ENCODE data around the gene MFRP. TPM values are rescaled to one million over a fixed set of nuclear protein-coding genes. Genes with fewer than 3 reads are reported as not detected.

Gene MFRP
- total RNA-seq, 1 donor, result not detected

- TF ChIP-seq CTCF (IDR thresholded peaks at IDR 0.05; ENCODE audit: insufficient read depth, low read length), result no peak
- no peak overlapping the region for H3K4me3 ChIP-seq (ENCODE audit: low read depth, low read length)
- no peak for DNase-seq (ENCODE audit: low read depth)
Measured at GRCh38 chr11:119345685-119346084, 820 bp downstream of the MFRP start.

- peak; percentile 39 for DNase-seq (ENCODE audit: low read depth)
- H3K4me3 ChIP-seq (ENCODE audit: low read depth, low read length), result no peak overlapping the region
- no peak for TF ChIP-seq CTCF (IDR thresholded peaks at IDR 0.05; ENCODE audit: insufficient read depth, low read length)
Measured at GRCh38 chr11:119344291-119345010, 2.1 kb downstream of the MFRP start.

GRCh38 chr11:119343726-119344125 lies 2.8 kb downstream of the MFRP start:
- DNase-seq (ENCODE audit: low read depth), result no peak
- no peak overlapping the region for H3K4me3 ChIP-seq (ENCODE audit: low read depth, low read length)
- no peak for TF ChIP-seq CTCF (IDR thresholded peaks at IDR 0.05; ENCODE audit: insufficient read depth, low read length)

DNA sequence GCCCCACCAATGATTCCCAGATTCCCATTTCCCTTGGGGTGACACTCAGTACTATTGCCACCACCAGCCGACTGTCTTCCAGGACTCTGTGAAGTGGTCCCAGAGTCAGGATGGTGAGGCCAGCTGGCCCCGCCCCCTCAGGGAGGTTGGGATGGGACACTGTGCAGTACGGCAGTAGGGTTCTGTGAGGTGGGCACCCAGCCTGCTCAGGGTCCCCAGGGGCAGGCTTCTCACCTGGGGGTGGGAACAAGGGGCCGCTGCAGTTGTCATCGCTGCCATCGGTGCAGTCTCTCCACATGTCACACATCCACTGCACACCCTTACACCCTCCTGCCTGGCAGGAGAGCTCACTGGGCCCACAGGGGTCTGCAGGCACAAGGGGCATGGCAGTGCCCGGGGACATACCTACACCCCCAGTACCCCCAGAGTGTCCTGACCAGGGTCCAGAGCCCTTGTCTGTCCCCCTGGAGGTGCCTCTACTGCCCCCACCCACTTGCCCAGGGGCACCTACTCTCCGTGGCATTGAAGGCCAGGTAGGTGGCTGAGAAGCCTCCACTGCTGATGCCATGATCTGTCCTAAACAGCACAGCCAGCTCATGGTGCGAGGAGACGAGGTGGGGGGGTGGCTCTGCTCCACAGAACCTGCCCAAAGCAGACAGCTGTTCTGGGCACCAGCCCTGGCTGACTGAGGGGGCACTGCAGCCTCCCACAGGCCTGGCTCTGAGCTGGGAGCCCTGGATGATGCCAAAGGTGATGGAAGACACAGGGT lies 4.0 kb downstream of the MFRP start:
- TF ChIP-seq CTCF (IDR thresholded peaks at IDR 0.05; ENCODE audit: insufficient read depth, low read length), result no peak
- H3K4me3 ChIP-seq (ENCODE audit: low read depth, low read length), result no peak overlapping the region
- DNase-seq (ENCODE audit: low read depth), result no peak

- H3K4me3 ChIP-seq (ENCODE audit: low read depth, low read length), result no peak overlapping the region
- no peak for TF ChIP-seq CTCF (IDR thresholded peaks at IDR 0.05; ENCODE audit: insufficient read depth, low read length)
- no peak for DNase-seq (ENCODE audit: low read depth)
Measured at GRCh38 chr11:119342023-119342300, 4.5 kb downstream of the MFRP start.

- no peak for DNase-seq (ENCODE audit: low read depth)
- no peak for TF ChIP-seq CTCF (IDR thresholded peaks at IDR 0.05; ENCODE audit: insufficient read depth, low read length)
- H3K4me3 ChIP-seq (ENCODE audit: low read depth, low read length), result no peak overlapping the region
Measured at GRCh38 chr11:119341222-119342022, 5.1 kb downstream of the MFRP start.
